ENCODE results near the gene PHF3.

DNA sequence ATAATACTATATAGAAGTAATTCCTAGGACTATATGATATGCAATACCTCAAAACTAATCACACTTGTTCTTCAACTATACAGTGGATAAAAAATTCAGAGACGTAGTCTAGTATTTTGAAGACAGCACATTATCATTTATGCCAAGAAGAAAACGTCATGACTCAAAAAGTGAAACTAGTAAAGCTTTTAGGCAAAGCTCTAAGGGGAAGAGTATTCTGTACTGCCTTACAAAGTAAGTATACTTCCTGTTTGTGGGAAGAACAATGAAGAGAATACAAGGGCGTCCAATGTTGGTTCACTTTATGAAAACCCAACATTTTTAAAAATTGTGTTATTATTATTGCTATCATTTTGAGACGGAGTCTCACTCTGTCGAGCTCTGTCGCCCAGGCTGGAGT, 35.5 kb upstream of the PHF3 start:
- TF ChIP-seq, protein P1, sequence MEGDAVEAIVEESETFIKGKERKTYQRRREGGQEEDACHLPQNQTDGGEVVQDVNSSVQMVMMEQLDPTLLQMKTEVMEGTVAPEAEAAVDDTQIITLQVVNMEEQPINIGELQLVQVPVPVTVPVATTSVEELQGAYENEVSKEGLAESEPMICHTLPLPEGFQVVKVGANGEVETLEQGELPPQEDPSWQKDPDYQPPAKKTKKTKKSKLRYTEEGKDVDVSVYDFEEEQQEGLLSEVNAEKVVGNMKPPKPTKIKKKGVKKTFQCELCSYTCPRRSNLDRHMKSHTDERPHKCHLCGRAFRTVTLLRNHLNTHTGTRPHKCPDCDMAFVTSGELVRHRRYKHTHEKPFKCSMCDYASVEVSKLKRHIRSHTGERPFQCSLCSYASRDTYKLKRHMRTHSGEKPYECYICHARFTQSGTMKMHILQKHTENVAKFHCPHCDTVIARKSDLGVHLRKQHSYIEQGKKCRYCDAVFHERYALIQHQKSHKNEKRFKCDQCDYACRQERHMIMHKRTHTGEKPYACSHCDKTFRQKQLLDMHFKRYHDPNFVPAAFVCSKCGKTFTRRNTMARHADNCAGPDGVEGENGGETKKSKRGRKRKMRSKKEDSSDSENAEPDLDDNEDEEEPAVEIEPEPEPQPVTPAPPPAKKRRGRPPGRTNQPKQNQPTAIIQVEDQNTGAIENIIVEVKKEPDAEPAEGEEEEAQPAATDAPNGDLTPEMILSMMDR (conservative IDR thresholded peaks at IDR 0.05) = no peak
- TF ChIP-seq ZFX (IDR thresholded peaks at IDR 0.05) = no peak

All from C4-2B (cell line).